ENCODE results near the gene TXNRD1.

TXNRD1 gene

DNA sequence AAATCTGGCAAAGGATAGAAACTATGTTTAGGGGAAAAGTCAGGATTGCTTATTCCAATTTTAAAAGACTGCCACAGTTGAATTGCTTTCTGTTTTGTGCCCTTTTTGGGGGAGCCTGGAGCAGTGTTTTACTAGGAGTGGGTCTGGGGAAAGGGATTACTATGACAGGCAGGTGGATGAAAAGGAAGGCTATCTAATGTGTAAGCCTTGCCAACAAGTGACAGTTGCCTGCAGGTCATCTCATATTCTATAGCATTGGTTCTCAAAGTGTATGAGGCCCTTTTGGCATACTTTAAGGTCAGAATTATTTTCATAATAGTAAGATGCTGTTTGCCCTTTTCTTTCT is 92.0 kb downstream of the TXNRD1 start:
- H3K4me3 ChIP-seq (ENCODE audit: control insufficient read depth, low read depth, low read length), result no peak overlapping the region
- TF ChIP-seq, protein P1, sequence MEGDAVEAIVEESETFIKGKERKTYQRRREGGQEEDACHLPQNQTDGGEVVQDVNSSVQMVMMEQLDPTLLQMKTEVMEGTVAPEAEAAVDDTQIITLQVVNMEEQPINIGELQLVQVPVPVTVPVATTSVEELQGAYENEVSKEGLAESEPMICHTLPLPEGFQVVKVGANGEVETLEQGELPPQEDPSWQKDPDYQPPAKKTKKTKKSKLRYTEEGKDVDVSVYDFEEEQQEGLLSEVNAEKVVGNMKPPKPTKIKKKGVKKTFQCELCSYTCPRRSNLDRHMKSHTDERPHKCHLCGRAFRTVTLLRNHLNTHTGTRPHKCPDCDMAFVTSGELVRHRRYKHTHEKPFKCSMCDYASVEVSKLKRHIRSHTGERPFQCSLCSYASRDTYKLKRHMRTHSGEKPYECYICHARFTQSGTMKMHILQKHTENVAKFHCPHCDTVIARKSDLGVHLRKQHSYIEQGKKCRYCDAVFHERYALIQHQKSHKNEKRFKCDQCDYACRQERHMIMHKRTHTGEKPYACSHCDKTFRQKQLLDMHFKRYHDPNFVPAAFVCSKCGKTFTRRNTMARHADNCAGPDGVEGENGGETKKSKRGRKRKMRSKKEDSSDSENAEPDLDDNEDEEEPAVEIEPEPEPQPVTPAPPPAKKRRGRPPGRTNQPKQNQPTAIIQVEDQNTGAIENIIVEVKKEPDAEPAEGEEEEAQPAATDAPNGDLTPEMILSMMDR (conservative IDR thresholded peaks at IDR 0.05; ENCODE audit: control insufficient read depth, insufficient read depth, low read depth, low read length), result no peak
- DNase-seq (ENCODE audit: low read depth), result no peak

DNA sequence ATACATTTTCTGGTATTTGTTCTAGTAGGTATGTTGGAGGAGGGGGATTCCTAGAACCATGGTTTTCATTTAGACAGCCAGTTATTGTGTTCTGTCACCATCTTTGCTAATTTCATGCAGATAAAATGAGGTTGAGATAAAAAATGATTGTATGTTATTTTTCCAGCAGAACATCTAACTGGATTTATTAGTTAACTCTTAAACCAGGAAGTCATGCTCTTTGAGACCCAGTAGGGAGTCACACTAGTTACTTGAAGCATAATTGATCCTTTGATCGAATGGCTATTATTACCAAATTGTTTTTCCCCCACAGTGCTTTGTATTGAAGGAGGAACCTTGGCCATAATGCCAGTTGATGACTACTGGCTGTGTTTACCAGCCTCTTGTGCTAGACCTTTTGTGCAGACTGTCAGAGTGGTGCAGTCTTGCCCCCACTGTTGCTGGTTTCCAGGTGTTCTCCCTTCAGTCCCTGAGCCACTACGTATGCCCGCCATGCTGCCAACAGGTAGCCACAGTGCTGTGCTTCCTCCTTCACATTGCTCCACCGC is 93.9 kb downstream of the TXNRD1 start:
- H3K4me3 ChIP-seq (ENCODE audit: control insufficient read depth, low read depth, low read length), result no peak overlapping the region
- TF ChIP-seq, protein P1 (conservative IDR thresholded peaks at IDR 0.05; ENCODE audit: control insufficient read depth, insufficient read depth, low read depth, low read length), result no peak
- DNase-seq (ENCODE audit: low read depth), result no peak

DNA sequence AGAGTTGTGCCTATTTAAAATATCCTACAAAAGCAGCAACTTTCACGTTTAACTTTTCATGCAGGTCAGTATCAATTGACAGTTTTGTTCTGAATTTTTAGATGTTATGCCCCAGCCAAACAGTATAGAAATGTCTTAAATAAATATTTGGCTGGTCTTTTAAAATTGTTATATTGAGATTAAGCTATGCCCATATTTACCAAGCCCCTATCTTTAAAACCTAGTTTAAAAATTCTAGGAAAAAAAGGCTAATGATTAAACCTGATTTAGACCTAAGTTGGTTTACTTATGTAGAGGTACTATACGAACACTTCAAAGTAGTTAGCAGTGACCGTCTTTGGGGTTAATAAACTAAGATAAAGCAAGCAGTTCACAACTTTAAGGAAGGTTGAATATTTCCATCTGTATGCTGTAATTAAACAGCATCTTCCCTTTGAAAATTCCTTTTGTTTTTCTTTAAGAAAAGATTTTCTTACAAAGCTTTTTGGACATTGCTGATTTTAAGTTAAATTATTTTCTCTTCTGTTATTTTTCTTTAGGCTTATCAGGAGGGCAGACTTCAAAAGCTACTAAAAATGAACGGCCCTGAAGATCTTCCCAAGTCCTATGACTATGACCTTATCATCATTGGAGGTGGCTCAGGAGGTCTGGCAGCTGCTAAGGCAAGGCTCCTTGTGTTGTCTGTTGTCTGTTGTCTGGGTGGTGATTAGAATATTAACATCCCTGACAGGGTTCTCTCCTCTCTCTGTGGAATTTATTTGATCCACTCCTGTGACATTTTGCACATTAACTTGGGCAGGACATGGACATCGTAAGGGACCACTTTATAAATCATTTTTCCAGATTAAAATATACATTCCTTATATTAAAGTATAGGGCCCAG is 95.4 kb downstream of the TXNRD1 start:
- no peak overlapping the region for H3K4me3 ChIP-seq (ENCODE audit: control insufficient read depth, low read depth, low read length)
- TF ChIP-seq, protein P1 (conservative IDR thresholded peaks at IDR 0.05; ENCODE audit: control insufficient read depth, insufficient read depth, low read depth, low read length), result no peak
- DNase-seq (ENCODE audit: low read depth), result no peak

DNA sequence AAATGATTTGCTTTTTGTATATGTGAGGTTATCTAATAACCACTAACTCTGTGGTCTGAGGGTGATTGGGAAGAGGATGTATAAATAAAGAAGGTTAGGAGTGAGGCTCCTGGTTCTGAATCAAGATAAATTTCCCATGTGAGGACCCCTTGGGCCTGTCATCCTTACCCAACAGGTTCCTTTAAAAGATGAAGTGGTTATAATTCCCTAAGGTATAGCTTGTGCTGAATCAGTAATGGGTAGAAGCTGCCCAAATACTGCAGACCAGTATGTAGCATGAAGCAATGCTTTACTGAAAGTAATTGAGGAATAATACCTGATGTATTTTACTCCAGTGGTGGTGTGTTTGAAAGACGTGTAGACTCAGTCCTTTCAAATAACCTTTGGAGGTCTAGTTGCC is 96.6 kb downstream of the TXNRD1 start:
- no peak for DNase-seq (ENCODE audit: low read depth)
- no peak overlapping the region for H3K4me3 ChIP-seq (ENCODE audit: control insufficient read depth, low read depth, low read length)
- TF ChIP-seq, protein P1 (conservative IDR thresholded peaks at IDR 0.05; ENCODE audit: control insufficient read depth, insufficient read depth, low read depth, low read length), result no peak

DNA sequence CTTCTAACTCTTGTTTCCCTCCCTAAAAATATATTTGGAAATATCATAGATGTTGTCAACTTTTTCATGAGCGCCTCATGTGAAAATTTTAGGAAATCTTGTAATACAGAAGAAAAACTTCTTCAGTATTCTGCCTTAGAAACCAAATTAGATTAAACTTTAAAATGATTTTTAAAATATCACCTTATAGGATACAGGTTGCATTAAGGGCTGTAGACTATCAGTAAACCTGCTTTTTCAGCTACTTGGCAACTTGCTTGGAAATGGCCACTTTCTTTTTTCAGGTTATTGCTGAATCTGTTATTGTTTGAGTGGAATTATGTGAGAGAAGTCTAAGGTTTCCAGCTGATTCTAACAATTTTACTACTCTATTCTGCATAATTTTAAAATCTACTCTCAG is 97.1 kb downstream of the TXNRD1 start:
- DNase-seq (ENCODE audit: low read depth), result no peak
- TF ChIP-seq, protein P1 (conservative IDR thresholded peaks at IDR 0.05; ENCODE audit: control insufficient read depth, insufficient read depth, low read depth, low read length), result no peak
- H3K4me3 ChIP-seq (ENCODE audit: control insufficient read depth, low read depth, low read length), result no peak overlapping the region

DNA sequence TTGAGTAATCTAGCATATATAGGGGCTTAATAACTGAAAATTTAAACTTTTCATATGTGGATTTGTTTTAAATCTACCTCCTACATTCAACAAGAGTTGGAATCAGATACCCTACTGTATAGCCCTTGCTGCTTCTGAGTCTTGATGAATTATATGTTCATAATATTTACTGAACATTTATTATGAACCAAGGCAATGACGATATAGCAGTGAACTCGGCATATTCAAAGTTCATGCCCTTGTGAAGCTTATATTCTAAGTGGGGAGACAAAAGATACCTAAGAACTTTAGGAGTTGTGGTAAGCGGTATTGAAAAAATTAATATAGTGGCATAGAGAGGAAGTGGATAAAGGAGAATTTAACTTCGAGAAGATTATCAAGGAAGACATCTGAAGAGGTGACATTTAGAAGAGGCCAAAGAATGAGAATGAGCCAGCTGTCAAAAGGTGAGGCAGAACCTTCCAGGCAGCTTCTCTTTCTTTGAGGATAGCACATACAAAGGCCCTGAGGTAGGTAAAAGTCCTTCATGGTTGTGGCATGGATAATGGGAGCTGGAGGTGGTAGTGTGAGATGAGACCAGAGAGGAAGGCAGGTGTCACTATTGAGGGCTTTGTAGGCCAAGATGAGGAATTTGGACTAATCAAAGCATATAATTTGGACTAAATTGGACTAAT is 98.1 kb downstream of the TXNRD1 start:
- no peak for DNase-seq (ENCODE audit: low read depth)
- TF ChIP-seq, protein P1 (conservative IDR thresholded peaks at IDR 0.05; ENCODE audit: control insufficient read depth, insufficient read depth, low read depth, low read length), result no peak
- H3K4me3 ChIP-seq (ENCODE audit: control insufficient read depth, low read depth, low read length), result no peak overlapping the region
